PFSK-1 (cell line): ENCODE results near the gene CCER1.

ENCODE experiments used
- FOXP2 ChIP-seq: optimal IDR thresholded peaks from 2 replicates; pipeline ENCODE3; 2011; ENCODE audit warnings: borderline replicate concordance, control low read depth, inconsistent platforms; ENCODE audit not compliant: insufficient read depth; ENCODE audit errors: extremely low read length, extremely low read depth
- POLR2AphosphoS5 ChIP-seq: IDR thresholded peaks from 2 replicates; pipeline ENCODE4 v1.6.1; 2012; ENCODE audit warnings: low read depth, mild to moderate bottlenecking, control low read depth, low read length, moderate library complexity
- REST ChIP-seq, 2 experiments: IDR thresholded peaks; 2 replicates each; pipeline versions ENCODE4 v1.6.1 to v1.8.0; 2011 to 2012; ENCODE audit warnings: low read depth in 2 of 2, low read length in 2 of 2, control low read depth in 1 of 2, inconsistent platforms in 1 of 2, mild to moderate bottlenecking in 1 of 2, moderate library complexity in 1 of 2; ENCODE audit not compliant: insufficient read depth in 1 of 2
- SIN3A ChIP-seq: IDR thresholded peaks from 2 replicates; pipeline ENCODE4 v1.6.1; 2012; ENCODE audit warnings: mild to moderate bottlenecking, low read length, moderate library complexity, borderline replicate concordance; ENCODE audit not compliant: insufficient read depth
- TAF1 ChIP-seq: IDR thresholded peaks from 2 replicates; pipeline ENCODE4 v1.6.1; 2012; ENCODE audit warnings: low read length, control low read depth, borderline replicate concordance; ENCODE audit not compliant: insufficient read depth

CCER1 gene

GRCh38 chr12:90924406-90924805, 30.6 kb downstream of the CCER1 start:
- no peak for TF ChIP-seq SIN3A
- TF ChIP-seq FOXP2, result no peak
- no peak for TF ChIP-seq REST (IDR thresholded peaks at IDR 0.05; ENCODE audit: insufficient read depth in 1 of 2, low read depth in 2 of 2, low read length in 2 of 2)
- no peak for TF ChIP-seq TAF1
- no peak for TF ChIP-seq POLR2AphosphoS5

- TF ChIP-seq POLR2AphosphoS5 (no peak), TAF1 (no peak), FOXP2 (no peak), REST (IDR thresholded peaks at IDR 0.05; ENCODE audit: insufficient read depth in 1 of 2, low read depth in 2 of 2, low read length in 2 of 2) (no peak), SIN3A (no peak)
Observed at GRCh38 chr12:90922145-90922627, 32.8 kb downstream of the CCER1 start.

GRCh38 chr12:90921536-90921935, 33.4 kb downstream of the CCER1 start:
- TF ChIP-seq SIN3A (no peak), TAF1 (no peak), FOXP2 (no peak), REST (IDR thresholded peaks at IDR 0.05; ENCODE audit: insufficient read depth in 1 of 2, low read depth in 2 of 2, low read length in 2 of 2) (no peak), POLR2AphosphoS5 (no peak)

- TF ChIP-seq POLR2AphosphoS5 (no peak), FOXP2 (no peak), TAF1 (no peak), REST (IDR thresholded peaks at IDR 0.05; ENCODE audit: insufficient read depth in 1 of 2, low read depth in 2 of 2, low read length in 2 of 2) (no peak), SIN3A (no peak)
Observed at GRCh38 chr12:90920222-90920621, 34.8 kb downstream of the CCER1 start.

GRCh38 chr12:90917431-90917830, 37.5 kb downstream of the CCER1 start:
- TF ChIP-seq SIN3A (no peak), FOXP2 (no peak), POLR2AphosphoS5 (no peak), TAF1 (no peak), REST (IDR thresholded peaks at IDR 0.05; ENCODE audit: insufficient read depth in 1 of 2, low read depth in 2 of 2, low read length in 2 of 2) (no peak)
